IMR-90 (cell line): ENCODE measurements around the gene OCSTAMP. TPM values are rescaled to one million over a fixed set of nuclear protein-coding genes. Genes with fewer than 3 reads are reported as not detected.

ENCODE experiments used
- ATAC-seq: fragments of 200-7000 bp; cut with Tn5 transposase; 2 replicates; pipeline ENCODE4 v1.9.1; 2020; ENCODE audit warnings: low read depth, mild to moderate bottlenecking, moderate library complexity
- BruUV-seq: library from RNA; stranded (reverse); fragments of 400-500 nt; replicated peaks from 2 replicates; lab custom pipeline; 2021; lab: Mats Ljungman, UMichigan
- CTCF ChIA-PET: fragments of 300-600 bp; formaldehyde crosslinking; extraction: SDS; loops from one replicate; lab custom pipeline; 2021; ENCODE audit warnings: antibody characterized with exemption; lab: Yijun Ruan, JAX
- POLR2A ChIA-PET: fragments of 300-600 bp; sonication (Branson Sonifier 250); formaldehyde crosslinking; loops from one replicate; lab custom pipeline; 2022; ENCODE audit warnings: antibody characterized with exemption; ENCODE audit not compliant: unreplicated experiment; lab: Charles Lee
- DNase-seq: peaks from one replicate; pipeline ENCODE4 v3.0.0; 2013
- H2AFZ ChIP-seq: replicated peaks from 2 replicates; pipeline ENCODE3; 2013; ENCODE audit warnings: low read length, mild to moderate bottlenecking; ENCODE audit not compliant: poor library complexity
- H2AK5ac ChIP-seq: 2 replicates; pipeline ENCODE4 v1.6.1; 2013; ENCODE audit warnings: low read depth, low read length, inconsistent platforms
- H2AK9ac ChIP-seq: replicated peaks from 2 replicates; pipeline ENCODE3; 2013; ENCODE audit warnings: mild to moderate bottlenecking, low read depth, low read length, moderate library complexity; ENCODE audit not compliant: poor library complexity
- H2BK120ac ChIP-seq: 2 replicates; pipeline ENCODE4 v1.6.1; 2013; ENCODE audit warnings: low read depth, low read length, inconsistent platforms
- H2BK15ac ChIP-seq: 3 replicates; pipeline ENCODE4 v1.6.1; 2013; ENCODE audit warnings: low read depth, low read length, inconsistent platforms
- H2BK20ac ChIP-seq: 2 replicates; pipeline ENCODE4 v1.6.1; 2013; ENCODE audit warnings: low read depth, mild to moderate bottlenecking, inconsistent platforms, low read length, moderate library complexity
- H2BK5ac ChIP-seq: 2 replicates; pipeline ENCODE4 v1.6.1; 2013; ENCODE audit warnings: mild to moderate bottlenecking, low read depth, low read length, inconsistent platforms; ENCODE audit not compliant: poor library complexity, severe bottlenecking
- H3K14ac ChIP-seq: replicated peaks from 2 replicates; pipeline ENCODE4 v1.6.1; 2013; ENCODE audit warnings: low read depth, low read length, inconsistent platforms
- H3K18ac ChIP-seq: 2 replicates; pipeline ENCODE4 v1.6.1; 2013; ENCODE audit warnings: low read depth, low read length, control low read depth
- H3K23ac ChIP-seq: 2 replicates; pipeline ENCODE4 v1.6.1; 2013; ENCODE audit warnings: low read depth, low read length, inconsistent platforms
- H3K27ac ChIP-seq: 2 replicates; pipeline ENCODE4 v1.5.1; 2013; ENCODE audit warnings: mild to moderate bottlenecking, control low read depth, low read length; ENCODE audit not compliant: insufficient read depth
- H3K27me3 ChIP-seq: 2 replicates; pipeline ENCODE4 v1.6.1; 2013; ENCODE audit warnings: low read length; ENCODE audit not compliant: control insufficient read depth, insufficient read depth
- H3K36me3 ChIP-seq: 2 replicates; pipeline ENCODE4 v1.6.1; 2013; ENCODE audit warnings: low read length, mixed read lengths; ENCODE audit not compliant: control insufficient read depth, insufficient read depth
- H3K4ac ChIP-seq: 2 replicates; pipeline ENCODE4 v1.6.1; 2013; ENCODE audit warnings: low read depth, low read length, inconsistent platforms
- H3K4me1 ChIP-seq: 2 replicates; pipeline ENCODE4 v1.6.1; 2013; ENCODE audit warnings: low read length, mixed read lengths; ENCODE audit not compliant: control insufficient read depth, insufficient read depth
- H3K4me2 ChIP-seq: 2 replicates; pipeline ENCODE4 v1.6.1; 2013; ENCODE audit warnings: low read depth, mild to moderate bottlenecking, control low read depth, low read length, moderate library complexity
- H3K4me3 ChIP-seq: 2 replicates; pipeline ENCODE4 v1.5.1; 2013; ENCODE audit warnings: low read depth, mild to moderate bottlenecking, control low read depth, low read length, moderate library complexity; ENCODE audit not compliant: insufficient read depth
- H3K56ac ChIP-seq: 2 replicates; pipeline ENCODE4 v1.6.1; 2013; ENCODE audit warnings: low read length, inconsistent platforms; ENCODE audit not compliant: insufficient read depth; ENCODE audit errors: extremely low read depth
- H3K79me1 ChIP-seq, 2 experiments: 2 replicates each; pipeline ENCODE4 v1.6.1; 2013; ENCODE audit warnings: low read length in 2 of 2, inconsistent platforms in 1 of 2, low read depth in 1 of 2
- H3K9ac ChIP-seq: 2 replicates; pipeline ENCODE4 v1.6.1; 2013; ENCODE audit warnings: low read depth, low read length, control low read depth
- H3K9me1 ChIP-seq: 2 replicates; pipeline ENCODE4 v1.6.1; 2013; ENCODE audit warnings: low read length, inconsistent platforms; ENCODE audit not compliant: insufficient read depth
- H3K9me3 ChIP-seq: 2 replicates; pipeline ENCODE4 v1.6.1; 2013; ENCODE audit warnings: low read length; ENCODE audit not compliant: control insufficient read depth, insufficient read depth
- H4K20me1 ChIP-seq: 2 replicates; pipeline ENCODE4 v1.6.1; 2013; ENCODE audit warnings: low read length, inconsistent platforms; ENCODE audit not compliant: insufficient read depth
- H4K5ac ChIP-seq: 2 replicates; pipeline ENCODE4 v1.6.1; 2013; ENCODE audit warnings: mild to moderate bottlenecking, low read depth, low read length, control low read depth
- H4K8ac ChIP-seq, 2 experiments: 2 replicates each; pipeline ENCODE4 v1.6.1; 2013; ENCODE audit warnings: low read depth in 2 of 2, low read length in 2 of 2, control low read depth in 1 of 2, inconsistent platforms in 1 of 2
- H4K91ac ChIP-seq: 2 replicates; pipeline ENCODE4 v1.6.1; 2013; ENCODE audit warnings: low read depth, low read length, inconsistent platforms; ENCODE audit not compliant: insufficient read depth
- BHLHE40 ChIP-seq: fragments of 150-350 bp; IDR thresholded peaks from 2 replicates; pipeline ENCODE4 v1.6.1; 2016; ENCODE audit warnings: mild to moderate bottlenecking, low read depth, low read length
- CEBPB ChIP-seq: IDR thresholded peaks from 2 replicates; pipeline ENCODE4 v1.6.1; 2012; ENCODE audit warnings: low read depth, low read length, improper control_type of control experiment
- CHD1 ChIP-seq: IDR thresholded peaks from 2 replicates; pipeline ENCODE4 v1.6.1; 2012; ENCODE audit warnings: low read depth, low read length, improper control_type of control experiment
- CTCF ChIP-seq: conservative IDR thresholded peaks from 2 replicates; pipeline ENCODE4 v1.5.1; 2012; ENCODE audit warnings: mild to moderate bottlenecking, low read depth, low read length, improper control_type of control experiment
- FOS ChIP-seq: fragments of 150-350 bp; IDR thresholded peaks from 2 replicates; pipeline ENCODE4 v1.6.1; 2016; ENCODE audit warnings: low read depth, low read length
- MAFK ChIP-seq: IDR thresholded peaks from 2 replicates; pipeline ENCODE4 v1.6.1; 2012; ENCODE audit warnings: low read depth, low read length, improper control_type of control experiment
- MAZ ChIP-seq: IDR thresholded peaks from 2 replicates; pipeline ENCODE4 v1.6.1; 2012; ENCODE audit warnings: low read depth, mild to moderate bottlenecking, low read length, improper control_type of control experiment, moderate library complexity, borderline replicate concordance
- MXI1 ChIP-seq: IDR thresholded peaks from 2 replicates; pipeline ENCODE4 v1.6.1; 2012; ENCODE audit warnings: low read depth, mild to moderate bottlenecking, low read length, moderate library complexity, borderline replicate concordance
- POLR2A ChIP-seq: IDR thresholded peaks from 2 replicates; pipeline ENCODE4 v1.6.1; 2012; ENCODE audit warnings: mild to moderate bottlenecking, low read depth, low read length
- RAD21 ChIP-seq: IDR thresholded peaks from 2 replicates; pipeline ENCODE4 v1.6.1; 2012; ENCODE audit warnings: low read length, improper control_type of control experiment
- RCOR1 ChIP-seq: IDR thresholded peaks from 2 replicates; pipeline ENCODE4 v1.6.1; 2012; ENCODE audit warnings: mild to moderate bottlenecking, low read length, improper control_type of control experiment; ENCODE audit not compliant: insufficient replicate concordance
- RFX5 ChIP-seq: IDR thresholded peaks from 2 replicates; pipeline ENCODE4 v1.8.0; 2012; ENCODE audit warnings: low read depth, mild to moderate bottlenecking, low read length, moderate library complexity
- SMC3 ChIP-seq: fragments of 150-350 bp; IDR thresholded peaks from 2 replicates; pipeline ENCODE4 v1.6.1; 2016; ENCODE audit warnings: low read depth, mild to moderate bottlenecking, antibody characterized with exemption, low read length, moderate library complexity
- USF2 ChIP-seq: fragments of 150-350 bp; IDR thresholded peaks from 2 replicates; pipeline ENCODE4 v1.6.1; 2017; ENCODE audit warnings: mild to moderate bottlenecking, antibody characterized with exemption, low read length, low read depth
- WGBS, 2 experiments: methylation state at CpG; one replicate each; pipeline versions ENCODE4 v1.1.5 to v1.1.7; 2013; ENCODE audit warnings: missing lambda C conversion rate in 2 of 2; ENCODE audit not compliant: insufficient read length in 1 of 2; ENCODE audit errors: extremely low coverage in 2 of 2; 5-methylcytosine and 5-hydroxymethylcytosine counted together
- dilution Hi-C: fragments of 300-500 bp; cut with HindIII; formaldehyde crosslinking; loops from one replicate; pipeline ENCODE4 v1.14.3; 2018; ENCODE audit warnings: low sequenced_read_pairs; ENCODE audit not compliant: unreplicated experiment
- in situ Hi-C: fragments of 300-500 bp; cut with MboI; formaldehyde crosslinking; loops from 3 replicates; pipeline ENCODE4 v1.14.3; 2019; ENCODE audit warnings: low sequenced_read_pairs, inconsistent platforms, mixed read lengths
- intact Hi-C: fragments of 100-400 bp; cut with micrococcal nuclease; formaldehyde crosslinking; loops from 2 replicates; pipeline ENCODE4 v1.10.0; 2022
- polyA plus RNA-seq, 3 experiments: library from polyadenylated mRNA; depleted of rRNA; stranded (reverse); fragments of >200 nt; gene quantifications; 2 replicates each; pipeline ENCODE4 v1.2.3, GENCODE V29; 2012; ENCODE audit warnings: low replicate concordance in 1 of 3
- total RNA-seq: library from RNA; depleted of rRNA; stranded (reverse); fragments of >200 nt; gene quantifications from 2 replicates; pipeline ENCODE4 v1.2.3, GENCODE V29; 2012

The OCSTAMP gene
- total and polyA plus RNA-seq, 2 of the 4 experiments (the other 2 are of a cell fraction), result not detected

- no peak overlapping the region for H2BK120ac ChIP-seq
- no peak overlapping the region for H2BK20ac ChIP-seq
- ChIA-PET POLR2A (no interaction called here), CTCF (no interaction called here)
- no peak overlapping the region for H3K23ac ChIP-seq
- in situ Hi-C loops, result no loop called here
- no peak overlapping the region for H3K4ac ChIP-seq
- no peaks in the 10 kb centered on the region for H3K4me1 ChIP-seq
- H3K36me3 ChIP-seq, result no peaks in the 10 kb centered on the region
- H3K27me3 ChIP-seq, result no peaks in the 10 kb centered on the region
- H4K20me1 ChIP-seq, result no peaks in the 10 kb centered on the region
- no TSS peak for BruUV-seq
- dilution Hi-C loops, result no loop called here
- no peak overlapping the region for H4K91ac ChIP-seq
- H2AFZ ChIP-seq, result no peak overlapping the region
- intact Hi-C loops, result no loop called here
- no peak overlapping the region for H2BK15ac ChIP-seq
- H3K79me1 ChIP-seq, result no peaks in the 10 kb centered on the region
- H3K9me1 ChIP-seq, result no peaks in the 10 kb centered on the region
- no peak overlapping the region for H2AK5ac ChIP-seq
- H4K8ac ChIP-seq, result no peak overlapping the region
- H3K14ac ChIP-seq, result no peak overlapping the region
- no peak overlapping the region for H3K9ac ChIP-seq
- H4K5ac ChIP-seq, result no peak overlapping the region
- DNase-seq (no peak), ATAC-seq (no peak)
- no CpG with 5 or more reads among the region's 4 CpGs for WGBS, 2 experiments
- TF ChIP-seq RAD21, result no peak
- no peak for TF ChIP-seq USF2
- no peak for TF ChIP-seq MAZ
- TF ChIP-seq BHLHE40, result no peak
- no peak for TF ChIP-seq CEBPB
- TF ChIP-seq MXI1, result no peak
- TF ChIP-seq POLR2A, result no peak
- TF ChIP-seq FOS, result no peak
- no peak for TF ChIP-seq CTCF
- TF ChIP-seq CHD1, result no peak
- no peak for TF ChIP-seq MAFK
- no peak for TF ChIP-seq RFX5
- TF ChIP-seq RCOR1, result no peak
- no peak for TF ChIP-seq SMC3
- no peak overlapping the region for H3K4me2 ChIP-seq
- no peak overlapping the region for H3K18ac ChIP-seq
- no peak overlapping the region for H2AK9ac ChIP-seq
- no peak overlapping the region for H3K56ac ChIP-seq
- H3K27ac ChIP-seq, result no peak overlapping the region
- no peak overlapping the region for H2BK5ac ChIP-seq
- H3K4me3 ChIP-seq, result no peak overlapping the region
- H3K9me3 ChIP-seq, result peaks cover 4% of the 10 kb centered on the region
Observed at GRCh38 chr20:46494077-46494476, 56.4 kb downstream of the OCSTAMP start.
